SK-N-SH (cell line): Measurements from ENCODE around the gene CRELD2. TPM values are rescaled to one million over a fixed set of nuclear protein-coding genes. Genes with fewer than 3 reads are reported as not detected.

ENCODE experiments used
- CTCF ChIA-PET: fragments of 300-600, 350-600 bp; formaldehyde crosslinking; extraction: SDS; loops from one replicate; lab custom pipeline; 2021; lab: Yijun Ruan, JAX
- POLR2A ChIA-PET: fragments of 350-600 bp; sonication (Branson Sonifier 250); formaldehyde crosslinking; extraction: SDS; loops from one replicate; lab custom pipeline; 2020; ENCODE audit warnings: antibody characterized with exemption, inconsistent platforms; lab: Yijun Ruan, JAX
- DNase-seq: peaks from one replicate; pipeline ENCODE4 v3.0.0; 2012
- H2AFZ ChIP-seq: fragments of 200-600 bp; sonication (generic); 2 replicates; pipeline ENCODE4 v1.8.1; 2016; ENCODE audit warnings: antibody characterized with exemption, mild to moderate bottlenecking, low read depth
- H3F3A ChIP-seq: fragments of 200-600 bp; sonication (generic); replicated peaks from 2 replicates; pipeline ENCODE3; 2016; ENCODE audit warnings: antibody characterized with exemption, mild to moderate bottlenecking; ENCODE audit not compliant: insufficient read depth
- H3K27ac ChIP-seq, 2 experiments: fragments of 200-500 bp in 1 of 2; fragments of 200-600 bp in 1 of 2; sonication (Bioruptor generic) in 1 of 2; sonication (generic), shearing (Covaris generic) in 1 of 2; 2 replicates each; pipeline versions ENCODE4 v1.5.1 to v1.6.1; 2014 to 2016; ENCODE audit warnings: low read depth in 2 of 2, inconsistent platforms in 1 of 2, low read length in 1 of 2, mild to moderate bottlenecking in 1 of 2, mixed read lengths in 1 of 2
- H3K27me3 ChIP-seq: fragments of 200-600 bp; sonication (generic), shearing (Covaris generic); 2 replicates; pipeline ENCODE4 v1.6.1; 2016; ENCODE audit warnings: mixed run types; ENCODE audit not compliant: insufficient read depth
- H3K36me3 ChIP-seq, 2 experiments: fragments of 200-500 bp in 1 of 2; fragments of 200-600 bp in 1 of 2; sonication (Bioruptor generic) in 1 of 2; sonication (generic) in 1 of 2; replicated peaks in 1 of 2; 2 replicates each; pipeline versions ENCODE3 to v1.5.1; 2014 to 2016; ENCODE audit warnings: low read length in 1 of 2, mild to moderate bottlenecking in 1 of 2; ENCODE audit not compliant: insufficient read depth in 2 of 2, control insufficient read depth in 1 of 2
- H3K4me1 ChIP-seq, 2 experiments: fragments of 200-500 bp in 1 of 2; fragments of 200-600 bp in 1 of 2; sonication (Bioruptor generic) in 1 of 2; sonication (generic), shearing (Covaris generic) in 1 of 2; 2 replicates each; pipeline versions ENCODE4 v1.5.1 to v1.6.1; 2014 to 2016; ENCODE audit warnings: low read depth in 1 of 2, low read length in 1 of 2, mixed run types in 1 of 2; ENCODE audit not compliant: insufficient read depth in 2 of 2, control insufficient read depth in 1 of 2
- H3K4me2 ChIP-seq: fragments of 200-600 bp; sonication (generic), shearing (Covaris generic); 2 replicates; pipeline ENCODE4 v1.6.1; 2017; ENCODE audit warnings: mixed run types
- H3K4me3 ChIP-seq, 2 experiments: fragments of 200-500 bp in 1 of 2; fragments of 200-600 bp in 1 of 2; sonication (Bioruptor generic) in 1 of 2; sonication (generic), shearing (Covaris generic) in 1 of 2; 2 replicates each; pipeline versions ENCODE4 v1.5.1 to v1.8.1; 2014 to 2016; ENCODE audit warnings: low read depth in 2 of 2, inconsistent platforms in 1 of 2, low read length in 1 of 2, mild to moderate bottlenecking in 1 of 2, mixed read lengths in 1 of 2, moderate library complexity in 1 of 2
- H3K79me2 ChIP-seq: fragments of 200-600 bp; sonication (generic); 2 replicates; pipeline ENCODE4 v1.8.1; 2017; ENCODE audit warnings: mild to moderate bottlenecking; ENCODE audit not compliant: insufficient read depth
- H3K9ac ChIP-seq: fragments of 200-600 bp; sonication (generic); 2 replicates; pipeline ENCODE4 v1.6.1; 2017; ENCODE audit warnings: mixed run types
- H3K9me2 ChIP-seq: fragments of 200-600 bp; sonication (generic); 2 replicates; pipeline ENCODE4 v1.6.1; 2017; ENCODE audit warnings: mixed run types
- H3K9me3 ChIP-seq: fragments of 200-600 bp; sonication (generic); 2 replicates; pipeline ENCODE4 v1.6.1; 2017; ENCODE audit warnings: mixed run types, mild to moderate bottlenecking, moderate library complexity
- H4K20me1 ChIP-seq: fragments of 200-600 bp; sonication (generic); 2 replicates; pipeline ENCODE4 v1.6.1; 2017; ENCODE audit warnings: mild to moderate bottlenecking, mixed run types; ENCODE audit not compliant: insufficient read depth
- CHD2 ChIP-seq: fragments of 150-350 bp; IDR thresholded peaks from 2 replicates; pipeline ENCODE4 v1.6.1; 2018; ENCODE audit warnings: low read length; ENCODE audit not compliant: partially characterized antibody
- CTCF ChIP-seq: fragments of 200-600 bp; sonication (generic); IDR thresholded peaks from 2 replicates; pipeline ENCODE4 v1.6.1; 2017; ENCODE audit warnings: antibody characterized with exemption, mild to moderate bottlenecking, moderate library complexity
- EP300 ChIP-seq, 2 experiments: IDR thresholded peaks; 2 replicates each; pipeline versions ENCODE4 v1.4.0 to v1.6.1; 2012; ENCODE audit warnings: borderline replicate concordance in 1 of 2, low read depth in 1 of 2, low read length in 1 of 2
- FOSL2 ChIP-seq: IDR thresholded peaks from 2 replicates; pipeline ENCODE4 v1.4.0; 2012; ENCODE audit warnings: low read depth, mild to moderate bottlenecking, moderate library complexity, borderline replicate concordance
- FOXJ3 ChIP-seq: sonication (generic); formaldehyde crosslinking; IDR thresholded peaks from 2 replicates; pipeline ENCODE4 v1.5.1; 2020; ENCODE audit warnings: mild to moderate bottlenecking, missing genetic modification reagents
- IRF3 ChIP-seq: fragments of 150-350 bp; IDR thresholded peaks from 2 replicates; pipeline ENCODE4 v1.6.1; 2016; ENCODE audit warnings: mild to moderate bottlenecking, low read depth, low read length
- MAX ChIP-seq: IDR thresholded peaks from 2 replicates; pipeline ENCODE4 v1.4.0; 2012; ENCODE audit warnings: low read depth
- MXI1 ChIP-seq: IDR thresholded peaks from 2 replicates; pipeline ENCODE4 v1.6.1; 2012; ENCODE audit warnings: mild to moderate bottlenecking, low read depth, low read length, improper control_type of control experiment
- RAD21 ChIP-seq: IDR thresholded peaks from 2 replicates; pipeline ENCODE4 v1.6.1; 2012; ENCODE audit warnings: mild to moderate bottlenecking, low read length
- RCOR1 ChIP-seq: fragments of 150-350 bp; IDR thresholded peaks from 2 replicates; pipeline ENCODE4 v1.6.1; 2017; ENCODE audit warnings: antibody characterized with exemption, low read length
- TCF12 ChIP-seq: IDR thresholded peaks from 2 replicates; pipeline ENCODE4 v1.4.0; 2012
- TEAD4 ChIP-seq: IDR thresholded peaks from 2 replicates; pipeline ENCODE4 v1.4.0; 2012; ENCODE audit warnings: mild to moderate bottlenecking, borderline replicate concordance; ENCODE audit not compliant: insufficient read depth
- USF2 ChIP-seq: fragments of 150-350 bp; IDR thresholded peaks from 2 replicates; pipeline ENCODE4 v1.6.1; 2017; ENCODE audit warnings: antibody characterized with exemption, low read length, low read depth, borderline replicate concordance
- WGBS: methylation state at CpG from one replicate; pipeline ENCODE4 v1.1.6; 2017; ENCODE audit warnings: low lambda C conversion rate; 5-methylcytosine and 5-hydroxymethylcytosine counted together
- polyA plus RNA-seq, 3 experiments: library from polyadenylated mRNA; depleted of rRNA; stranded (reverse); fragments of >200 nt; gene quantifications; 2 replicates each; pipeline ENCODE4 v1.2.3, GENCODE V29; 2012
- TF ChIP-seq, protein P1 (sequence below): IDR thresholded peaks from 2 replicates; pipeline ENCODE4 v1.4.0; 2012; ENCODE audit warnings: low read depth, borderline replicate concordance
- TF ChIP-seq, protein P2 (sequence below): IDR thresholded peaks from 2 replicates; pipeline ENCODE4 v1.4.0; 2012; ENCODE audit warnings: low read depth, borderline replicate concordance

The CRELD2 gene
- polyA plus RNA-seq, 1 of the 3 experiments (the other 2 are of a cell fraction): 113 TPM

DNA sequence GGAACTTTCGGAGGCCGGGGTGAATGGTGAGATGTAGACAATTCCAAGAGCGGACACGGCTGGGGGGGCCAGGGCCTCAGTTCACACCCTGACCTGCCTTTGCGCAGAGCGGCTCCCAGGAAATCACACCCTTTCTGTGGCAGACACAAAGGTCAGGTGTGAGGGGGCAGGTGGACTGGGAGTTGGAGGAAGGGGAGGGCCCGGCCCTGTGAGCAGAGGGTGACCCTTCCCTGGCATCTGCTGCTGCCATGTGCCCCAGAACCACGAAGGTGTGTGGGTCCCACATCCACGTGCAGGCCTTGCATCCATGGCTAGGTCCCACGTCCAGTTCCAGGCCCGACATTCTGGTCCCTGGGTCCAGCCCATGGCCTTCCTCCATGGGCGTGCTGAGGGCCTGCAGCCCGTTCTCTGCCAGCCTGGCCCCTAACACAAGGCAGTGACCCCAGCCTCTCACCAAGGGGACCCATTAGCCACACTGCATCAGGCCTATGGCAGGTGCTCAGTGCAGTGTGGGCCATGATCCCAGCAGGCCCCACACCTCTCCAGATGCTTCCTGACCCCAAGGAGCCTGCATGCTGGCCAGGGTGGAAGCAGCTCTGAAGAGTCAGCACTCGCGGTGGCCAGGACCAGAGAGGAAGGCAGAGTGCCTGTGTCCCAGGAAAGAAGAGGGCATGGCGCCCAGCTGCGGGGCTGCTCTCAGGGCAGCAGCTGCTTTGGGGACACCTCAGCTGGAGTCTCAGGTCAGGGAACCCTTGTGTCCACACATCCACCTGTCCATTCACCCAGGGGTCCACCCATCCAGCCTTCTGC lies 23.3 kb downstream of the CRELD2 start:
- Histone ChIP-seq H4K20me1 (no peaks in the 10 kb centered on the region), H3K79me2 (no peaks in the 10 kb centered on the region), H3K27ac (no peak overlapping the region), H3K4me2 (no peak overlapping the region), H2AFZ (no peak overlapping the region), H3F3A (peaks cover 5% of the 10 kb centered on the region), H3K4me3 (no peak overlapping the region), H3K9me3 (no peaks in the 10 kb centered on the region), H3K4me1 (peaks cover 0 to 12% of the 10 kb centered on the region in 2 experiments; a peak in 3 of 4 replicates), H3K36me3 (no peaks in the 10 kb centered on the region), H3K9ac (no peak overlapping the region), H3K9me2 (no peaks in the 10 kb centered on the region), H3K27me3 (no peaks in the 10 kb centered on the region)
- ChIA-PET CTCF (no interaction called here), POLR2A (no interaction called here)
- no peak for DNase-seq
- 91% methylated on average over 12 of the region's 17 CpGs for WGBS
- no peak for TF ChIP-seq TCF12
- no peak for TF ChIP-seq USF2
- TF ChIP-seq, protein P1, sequence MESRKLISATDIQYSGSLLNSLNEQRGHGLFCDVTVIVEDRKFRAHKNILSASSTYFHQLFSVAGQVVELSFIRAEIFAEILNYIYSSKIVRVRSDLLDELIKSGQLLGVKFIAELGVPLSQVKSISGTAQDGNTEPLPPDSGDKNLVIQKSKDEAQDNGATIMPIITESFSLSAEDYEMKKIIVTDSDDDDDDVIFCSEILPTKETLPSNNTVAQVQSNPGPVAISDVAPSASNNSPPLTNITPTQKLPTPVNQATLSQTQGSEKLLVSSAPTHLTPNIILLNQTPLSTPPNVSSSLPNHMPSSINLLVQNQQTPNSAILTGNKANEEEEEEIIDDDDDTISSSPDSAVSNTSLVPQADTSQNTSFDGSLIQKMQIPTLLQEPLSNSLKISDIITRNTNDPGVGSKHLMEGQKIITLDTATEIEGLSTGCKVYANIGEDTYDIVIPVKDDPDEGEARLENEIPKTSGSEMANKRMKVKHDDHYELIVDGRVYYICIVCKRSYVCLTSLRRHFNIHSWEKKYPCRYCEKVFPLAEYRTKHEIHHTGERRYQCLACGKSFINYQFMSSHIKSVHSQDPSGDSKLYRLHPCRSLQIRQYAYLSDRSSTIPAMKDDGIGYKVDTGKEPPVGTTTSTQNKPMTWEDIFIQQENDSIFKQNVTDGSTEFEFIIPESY: no peak
- no peak for TF ChIP-seq FOXJ3 (CRISPR knock-in tag)
- no peak for TF ChIP-seq IRF3
- TF ChIP-seq CHD2: no peak
- no peak for TF ChIP-seq EP300 (IDR thresholded peaks at IDR 0.05; ENCODE audit: borderline replicate concordance in 1 of 2, low read depth in 1 of 2, low read length in 1 of 2)
- no peak for TF ChIP-seq RAD21
- TF ChIP-seq CTCF: no peak
- TF ChIP-seq MXI1: no peak
- no peak for TF ChIP-seq MAX
- TF ChIP-seq, protein P2, sequence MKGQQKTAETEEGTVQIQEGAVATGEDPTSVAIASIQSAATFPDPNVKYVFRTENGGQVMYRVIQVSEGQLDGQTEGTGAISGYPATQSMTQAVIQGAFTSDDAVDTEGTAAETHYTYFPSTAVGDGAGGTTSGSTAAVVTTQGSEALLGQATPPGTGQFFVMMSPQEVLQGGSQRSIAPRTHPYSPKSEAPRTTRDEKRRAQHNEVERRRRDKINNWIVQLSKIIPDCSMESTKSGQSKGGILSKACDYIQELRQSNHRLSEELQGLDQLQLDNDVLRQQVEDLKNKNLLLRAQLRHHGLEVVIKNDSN: no peak
- no peak for TF ChIP-seq FOSL2
- TF ChIP-seq RCOR1: no peak
- no peak for TF ChIP-seq TEAD4
